DOHH2 (cell line): Measurements from ENCODE around the gene PRRT2.

Experiments
- H3F3A ChIP-seq: fragments of 200-600 bp; sonication (generic), shearing (Covaris generic); 2 replicates; pipeline ENCODE4 v1.6.0; 2016; ENCODE audit warnings: antibody characterized with exemption, mild to moderate bottlenecking; ENCODE audit not compliant: control insufficient read depth, insufficient read depth
- H3K27ac ChIP-seq: fragments of 200-600 bp; sonication (generic); 2 replicates; pipeline ENCODE4 v1.5.1; 2014; ENCODE audit warnings: low read depth, mild to moderate bottlenecking, low read length, moderate library complexity
- H3K27me3 ChIP-seq: fragments of 200-600 bp; sonication (generic); 2 replicates; pipeline ENCODE4 v1.6.1; 2014; ENCODE audit warnings: mild to moderate bottlenecking, low read length, mixed read lengths; ENCODE audit not compliant: control insufficient read depth
- H3K36me3 ChIP-seq: fragments of 200-600 bp; sonication (generic); 2 replicates; pipeline ENCODE4 v1.6.1; 2014; ENCODE audit warnings: mild to moderate bottlenecking, low read length, moderate library complexity, mixed read lengths; ENCODE audit not compliant: control insufficient read depth
- H3K4me1 ChIP-seq: fragments of 200-600 bp; sonication (generic); 2 replicates; pipeline ENCODE4 v1.6.1; 2014; ENCODE audit warnings: mild to moderate bottlenecking, low read length, mixed read lengths; ENCODE audit not compliant: control insufficient read depth
- H3K4me2 ChIP-seq: fragments of 200-600 bp; sonication (generic); 2 replicates; pipeline ENCODE4 v1.6.0; 2014; ENCODE audit warnings: mild to moderate bottlenecking, low read length, moderate library complexity
- H3K4me3 ChIP-seq: fragments of 200-600 bp; sonication (generic); 2 replicates; pipeline ENCODE4 v1.5.1; 2014; ENCODE audit warnings: mild to moderate bottlenecking, low read length, mixed read lengths
- H3K79me2 ChIP-seq: fragments of 200-600 bp; sonication (generic); 2 replicates; pipeline ENCODE4 v1.6.1; 2014; ENCODE audit warnings: mild to moderate bottlenecking, low read length, mixed read lengths; ENCODE audit not compliant: control insufficient read depth
- H3K9me2 ChIP-seq: fragments of 200-600 bp; sonication (generic); replicated peaks from 2 replicates; pipeline ENCODE4 v1.6.1; 2014; ENCODE audit warnings: mild to moderate bottlenecking, low read length, mixed read lengths; ENCODE audit not compliant: control insufficient read depth
- H3K9me3 ChIP-seq: fragments of 200-600 bp; sonication (generic); 2 replicates; pipeline ENCODE4 v1.6.1; 2014; ENCODE audit warnings: antibody characterized with exemption, low read length, mixed read lengths; ENCODE audit not compliant: control insufficient read depth, insufficient read depth
- H4K20me1 ChIP-seq: fragments of 200-600 bp; sonication (generic); 2 replicates; pipeline ENCODE4 v1.6.0; 2014; ENCODE audit warnings: low read depth, mild to moderate bottlenecking, antibody characterized with exemption, low read length, moderate library complexity; ENCODE audit not compliant: control insufficient read depth, insufficient read depth
- EZH2phosphoT487 ChIP-seq: fragments of 200-600 bp; sonication (generic); IDR thresholded peaks from 2 replicates; pipeline ENCODE4 v1.6.1; 2017; ENCODE audit warnings: borderline replicate concordance, mild to moderate bottlenecking, antibody characterized with exemption, low read length, moderate library complexity, mixed read lengths
- TF ChIP-seq, protein P1 (sequence below): fragments of 200-600 bp; sonication (generic); IDR thresholded peaks from one replicate; pipeline ENCODE4 v1.5.1; 2014; ENCODE audit warnings: antibody characterized with exemption, mild to moderate bottlenecking, low read depth, low read length; ENCODE audit not compliant: poor library complexity, severe bottlenecking

The PRRT2 gene

DNA sequence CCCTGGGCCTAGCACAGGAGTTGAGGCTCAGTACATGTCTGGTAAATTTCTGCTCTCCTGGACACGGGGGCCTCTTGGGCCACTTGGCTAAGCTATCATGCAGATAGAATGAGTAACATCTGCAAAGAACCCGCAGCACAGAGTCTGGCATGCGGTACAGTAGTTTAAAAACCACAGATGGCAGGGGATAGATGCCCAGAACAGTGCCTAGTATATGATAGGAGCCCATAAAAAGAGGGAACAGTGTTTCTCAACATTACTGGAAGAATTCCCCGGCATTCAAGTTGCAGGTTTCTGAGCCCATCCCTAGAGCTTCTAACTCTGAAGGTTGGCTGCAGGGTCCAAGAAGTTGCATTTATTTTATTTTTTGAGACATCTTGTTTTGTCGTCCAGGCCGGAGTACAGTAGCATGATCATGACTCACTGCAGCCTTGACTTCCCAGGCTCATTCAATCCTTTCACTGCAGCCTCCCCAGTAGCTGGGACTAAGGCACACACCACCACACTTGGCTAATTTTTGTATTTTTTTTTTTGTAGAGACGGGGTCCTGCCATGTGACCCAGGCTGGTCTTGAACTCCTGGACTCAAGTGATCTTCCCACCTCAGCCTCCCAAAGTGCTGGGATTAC, 45.3 kb downstream of the PRRT2 start:
- H3K4me3 ChIP-seq = no peak overlapping the region
- no peak overlapping the region for H3K27ac ChIP-seq
- H3K9me3 ChIP-seq = no peaks in the 10 kb centered on the region
- no peak overlapping the region for H3K4me2 ChIP-seq
- no peaks in the 10 kb centered on the region for H4K20me1 ChIP-seq
- peaks cover 14% of the 10 kb centered on the region for H3K79me2 ChIP-seq
- peaks cover 20% of the 10 kb centered on the region for H3K36me3 ChIP-seq
- TF ChIP-seq EZH2phosphoT487 = no peak
- TF ChIP-seq, protein P1, sequence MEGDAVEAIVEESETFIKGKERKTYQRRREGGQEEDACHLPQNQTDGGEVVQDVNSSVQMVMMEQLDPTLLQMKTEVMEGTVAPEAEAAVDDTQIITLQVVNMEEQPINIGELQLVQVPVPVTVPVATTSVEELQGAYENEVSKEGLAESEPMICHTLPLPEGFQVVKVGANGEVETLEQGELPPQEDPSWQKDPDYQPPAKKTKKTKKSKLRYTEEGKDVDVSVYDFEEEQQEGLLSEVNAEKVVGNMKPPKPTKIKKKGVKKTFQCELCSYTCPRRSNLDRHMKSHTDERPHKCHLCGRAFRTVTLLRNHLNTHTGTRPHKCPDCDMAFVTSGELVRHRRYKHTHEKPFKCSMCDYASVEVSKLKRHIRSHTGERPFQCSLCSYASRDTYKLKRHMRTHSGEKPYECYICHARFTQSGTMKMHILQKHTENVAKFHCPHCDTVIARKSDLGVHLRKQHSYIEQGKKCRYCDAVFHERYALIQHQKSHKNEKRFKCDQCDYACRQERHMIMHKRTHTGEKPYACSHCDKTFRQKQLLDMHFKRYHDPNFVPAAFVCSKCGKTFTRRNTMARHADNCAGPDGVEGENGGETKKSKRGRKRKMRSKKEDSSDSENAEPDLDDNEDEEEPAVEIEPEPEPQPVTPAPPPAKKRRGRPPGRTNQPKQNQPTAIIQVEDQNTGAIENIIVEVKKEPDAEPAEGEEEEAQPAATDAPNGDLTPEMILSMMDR = no peak
- peaks cover 4% of the 10 kb centered on the region for H3K4me1 ChIP-seq
- H3F3A ChIP-seq = no peaks in the 10 kb centered on the region
- H3K9me2 ChIP-seq = no peaks in the 10 kb centered on the region
- no peaks in the 10 kb centered on the region for H3K27me3 ChIP-seq

DNA sequence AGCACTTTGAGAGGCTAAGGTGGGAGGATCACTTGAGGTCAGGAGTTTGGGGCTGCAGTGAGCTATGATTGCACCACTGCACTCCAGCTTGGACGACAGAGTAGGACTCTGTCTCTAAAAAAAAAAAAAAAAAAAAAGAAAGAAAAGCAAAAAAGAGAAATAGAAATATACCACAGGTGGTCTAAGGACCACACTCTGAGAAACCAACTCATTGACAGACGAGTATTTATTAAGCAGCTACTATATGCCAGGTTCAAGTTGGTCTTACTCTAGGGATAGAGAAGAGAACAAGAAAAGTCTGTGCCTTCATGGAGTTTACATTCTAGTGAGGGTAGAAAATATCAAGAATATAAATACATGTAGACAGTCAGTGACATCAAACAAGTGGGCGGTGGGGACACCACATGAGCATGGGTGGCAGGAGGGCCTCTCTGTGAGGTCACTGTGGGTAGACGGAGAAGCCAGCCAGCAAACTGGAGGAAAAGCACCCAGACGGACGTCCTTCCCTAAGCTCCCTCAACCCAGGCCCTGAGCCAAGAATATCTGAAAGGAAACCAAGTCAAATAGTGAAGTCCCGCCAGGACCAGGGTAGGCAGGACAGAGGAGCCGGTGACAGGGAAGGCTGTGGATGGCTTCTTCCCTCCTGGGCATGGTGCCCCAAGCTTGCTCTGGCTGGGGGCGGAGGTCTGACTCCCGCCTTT, 46.3 kb downstream of the PRRT2 start:
- H3K36me3 ChIP-seq = peaks cover 23% of the 10 kb centered on the region
- no peaks in the 10 kb centered on the region for H3K27me3 ChIP-seq
- no peak overlapping the region for H3K4me3 ChIP-seq
- H3K79me2 ChIP-seq = peaks cover 21% of the 10 kb centered on the region
- no peak overlapping the region for H3K4me2 ChIP-seq
- TF ChIP-seq, protein P1 = no peak
- TF ChIP-seq EZH2phosphoT487 = no peak
- H3F3A ChIP-seq = no peaks in the 10 kb centered on the region
- H3K27ac ChIP-seq = no peak overlapping the region
- no peaks in the 10 kb centered on the region for H3K9me2 ChIP-seq
- H3K9me3 ChIP-seq = no peaks in the 10 kb centered on the region
- peaks cover 5% of the 10 kb centered on the region for H3K4me1 ChIP-seq
- no peaks in the 10 kb centered on the region for H4K20me1 ChIP-seq

DNA sequence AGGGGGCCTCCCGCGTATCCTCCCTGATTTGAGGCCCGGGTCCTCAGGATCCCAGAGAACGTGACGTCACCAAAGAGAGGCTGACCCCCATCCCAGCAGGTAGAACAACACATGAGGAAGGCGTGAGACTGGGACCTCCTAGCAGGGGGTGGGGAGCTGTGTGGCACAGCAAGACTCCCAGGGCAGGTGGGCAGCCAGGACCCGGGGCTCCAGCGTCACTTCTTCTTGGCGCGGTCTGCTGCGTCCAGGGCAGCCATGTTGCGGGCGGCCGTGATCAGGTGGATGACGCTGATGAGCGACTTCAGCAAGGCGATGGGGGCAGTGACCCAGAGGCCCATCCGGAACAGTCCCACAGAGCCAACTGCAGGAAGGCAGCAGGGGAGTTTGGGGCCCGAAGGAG, 47.0 kb downstream of the PRRT2 start:
- Histone ChIP-seq H3K9me2 (no peaks in the 10 kb centered on the region), H3K36me3 (peaks cover 23% of the 10 kb centered on the region), H3K9me3 (no peaks in the 10 kb centered on the region), H4K20me1 (no peaks in the 10 kb centered on the region), H3K4me1 (peaks cover 9% of the 10 kb centered on the region), H3K79me2 (peaks cover 21% of the 10 kb centered on the region), H3K27me3 (no peaks in the 10 kb centered on the region), H3F3A (no peaks in the 10 kb centered on the region), H3K27ac (no peak overlapping the region), H3K4me3 (no peak overlapping the region), H3K4me2 (no peak overlapping the region)
- TF ChIP-seq EZH2phosphoT487 = no peak
- TF ChIP-seq, protein P1 = no peak
